PC-9 (cell line): ENCODE data around the gene CYBB.

ENCODE experiments used
- EZH2 ChIP-seq: fragments of 200-600 bp; sonication (generic); IDR thresholded peaks from 2 replicates; pipeline ENCODE4 v1.8.0; 2017; ENCODE audit warnings: antibody characterized with exemption, low read depth
- TF ChIP-seq, protein P1 (sequence below): fragments of 200-600 bp; sonication (generic); conservative IDR thresholded peaks from 2 replicates; pipeline ENCODE4 v1.6.1; 2017; ENCODE audit warnings: mixed run types, antibody characterized with exemption, mild to moderate bottlenecking, moderate library complexity

DNA sequence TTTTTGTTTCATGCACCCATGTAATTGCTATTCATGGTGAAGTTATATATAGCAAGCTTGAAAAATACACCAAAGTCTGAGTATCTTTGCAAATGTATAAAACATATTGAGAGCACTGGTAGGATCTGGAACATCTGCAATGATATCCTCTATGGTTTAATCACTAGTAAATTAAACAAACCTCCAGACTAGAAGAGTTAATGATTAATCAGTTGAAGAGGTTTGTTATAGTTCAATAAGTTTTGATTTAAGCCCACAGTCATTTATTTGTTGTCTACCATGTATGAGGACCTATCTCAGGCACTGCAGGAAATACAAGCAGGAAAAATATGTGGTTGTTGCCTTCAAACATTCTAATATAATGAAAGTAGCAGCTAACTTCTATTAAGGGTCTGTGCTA lies 16.5 kb downstream of the CYBB start:
- TF ChIP-seq, protein P1, sequence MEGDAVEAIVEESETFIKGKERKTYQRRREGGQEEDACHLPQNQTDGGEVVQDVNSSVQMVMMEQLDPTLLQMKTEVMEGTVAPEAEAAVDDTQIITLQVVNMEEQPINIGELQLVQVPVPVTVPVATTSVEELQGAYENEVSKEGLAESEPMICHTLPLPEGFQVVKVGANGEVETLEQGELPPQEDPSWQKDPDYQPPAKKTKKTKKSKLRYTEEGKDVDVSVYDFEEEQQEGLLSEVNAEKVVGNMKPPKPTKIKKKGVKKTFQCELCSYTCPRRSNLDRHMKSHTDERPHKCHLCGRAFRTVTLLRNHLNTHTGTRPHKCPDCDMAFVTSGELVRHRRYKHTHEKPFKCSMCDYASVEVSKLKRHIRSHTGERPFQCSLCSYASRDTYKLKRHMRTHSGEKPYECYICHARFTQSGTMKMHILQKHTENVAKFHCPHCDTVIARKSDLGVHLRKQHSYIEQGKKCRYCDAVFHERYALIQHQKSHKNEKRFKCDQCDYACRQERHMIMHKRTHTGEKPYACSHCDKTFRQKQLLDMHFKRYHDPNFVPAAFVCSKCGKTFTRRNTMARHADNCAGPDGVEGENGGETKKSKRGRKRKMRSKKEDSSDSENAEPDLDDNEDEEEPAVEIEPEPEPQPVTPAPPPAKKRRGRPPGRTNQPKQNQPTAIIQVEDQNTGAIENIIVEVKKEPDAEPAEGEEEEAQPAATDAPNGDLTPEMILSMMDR = no peak
- no peak for TF ChIP-seq EZH2
